ENCODE results near the gene PIK3C2G. TPM values are rescaled to one million over a fixed set of nuclear protein-coding genes. Genes with fewer than 3 reads are reported as not detected.

PIK3C2G gene
- total RNA-seq, 4 donors from 2014 or later = 23.6 to 80.5 (median 37.1) TPM

DNA sequence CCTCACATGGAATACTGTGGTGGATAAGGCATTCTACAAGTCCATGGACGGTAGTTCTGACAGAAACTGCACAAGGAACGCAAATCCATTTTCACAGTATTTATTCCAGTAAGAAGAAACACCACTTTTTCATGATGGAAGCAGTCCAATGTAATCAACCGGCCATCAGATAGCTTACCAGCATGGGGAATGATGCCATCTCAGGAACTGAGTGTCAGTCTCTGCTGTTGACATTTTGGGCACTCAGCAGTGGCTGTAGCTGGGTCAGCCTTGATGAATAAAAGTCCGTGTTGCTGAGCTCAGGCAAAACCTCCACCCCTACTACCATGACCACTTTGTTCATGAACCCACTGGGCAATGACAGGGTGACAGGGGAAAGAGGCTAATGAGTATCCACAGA, 373.1 kb downstream of the PIK3C2G start:
- Histone ChIP-seq H3K9me3 (no peaks in the 10 kb centered on the region), H3K4me1 (no peaks in the 10 kb centered on the region), H3K27me3 (no peaks in the 10 kb centered on the region), H3K36me3 (no peaks in the 10 kb centered on the region), H3K27ac (no peak overlapping the region), H3K4me3 (no peak overlapping the region)
- 85% methylated on average over 4 of the region's 4 CpGs for WGBS
- no peak for TF ChIP-seq POLR2AphosphoS5 (IDR thresholded peaks at IDR 0.05)
- TF ChIP-seq CTCF (IDR thresholded peaks at IDR 0.05) = no peak
- TF ChIP-seq POLR2A (IDR thresholded peaks at IDR 0.05) = no peak
- TF ChIP-seq EP300 (IDR thresholded peaks at IDR 0.05) = no peak
- DNase-seq (ENCODE audit: low spot score in 2 of 2) = no peak

- H3K4me1 ChIP-seq = no peaks in the 10 kb centered on the region
- H3K27me3 ChIP-seq = no peaks in the 10 kb centered on the region
- H3K36me3 ChIP-seq = no peaks in the 10 kb centered on the region
- WGBS = 75% methylated on average over 4 of the region's 4 CpGs
- DNase-seq (ENCODE audit: low spot score in 2 of 2) = no peak
- TF ChIP-seq POLR2A (IDR thresholded peaks at IDR 0.05) (no peak), CTCF (IDR thresholded peaks at IDR 0.05) (no peak), POLR2AphosphoS5 (IDR thresholded peaks at IDR 0.05) (no peak), EP300 (IDR thresholded peaks at IDR 0.05) (no peak)
- no peak overlapping the region for H3K27ac ChIP-seq
- no peaks in the 10 kb centered on the region for H3K9me3 ChIP-seq
- H3K4me3 ChIP-seq = no peak overlapping the region
Observed at GRCh38 chr12:18640321-18640955, 379.1 kb downstream of the PIK3C2G start.

DNA sequence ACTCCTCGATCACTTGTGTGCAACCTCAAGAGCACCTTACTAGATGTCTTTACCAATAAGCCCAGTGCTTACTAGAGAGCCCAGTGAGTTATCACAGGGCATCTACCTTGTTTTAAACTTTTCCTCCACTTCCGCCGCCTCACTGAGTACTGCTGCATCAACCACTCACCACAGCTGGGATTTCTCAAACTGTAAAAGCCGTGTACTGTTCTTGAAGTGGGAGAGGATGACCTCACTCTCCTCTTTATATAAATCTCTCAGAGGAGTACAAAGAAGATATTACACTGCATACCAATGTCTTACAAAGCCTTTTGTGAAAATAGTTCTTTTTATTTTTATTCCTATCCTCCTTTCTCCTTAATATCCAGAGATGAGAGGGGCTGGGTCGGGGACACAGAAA, 382.4 kb downstream of the PIK3C2G start:
- Histone ChIP-seq H3K27ac (no peak overlapping the region), H3K9me3 (no peaks in the 10 kb centered on the region), H3K4me1 (no peaks in the 10 kb centered on the region), H3K27me3 (no peaks in the 10 kb centered on the region), H3K36me3 (no peaks in the 10 kb centered on the region), H3K4me3 (no peak overlapping the region)
- no peak for TF ChIP-seq POLR2A (IDR thresholded peaks at IDR 0.05)
- TF ChIP-seq POLR2AphosphoS5 (IDR thresholded peaks at IDR 0.05) = no peak
- WGBS = 84% methylated on average over 5 of the region's 5 CpGs
- DNase-seq (ENCODE audit: low spot score in 2 of 2) = no peak

- Histone ChIP-seq H3K27me3 (no peaks in the 10 kb centered on the region), H3K4me3 (no peak overlapping the region), H3K27ac (no peak overlapping the region), H3K9me3 (no peaks in the 10 kb centered on the region), H3K36me3 (no peaks in the 10 kb centered on the region), H3K4me1 (no peaks in the 10 kb centered on the region)
- WGBS = 94% methylated on average over 3 of the region's 3 CpGs
- TF ChIP-seq POLR2A (IDR thresholded peaks at IDR 0.05) = no peak
- no peak for TF ChIP-seq POLR2AphosphoS5 (IDR thresholded peaks at IDR 0.05)
- no peak for TF ChIP-seq EP300 (IDR thresholded peaks at IDR 0.05)
- TF ChIP-seq CTCF (IDR thresholded peaks at IDR 0.05) = no peak
- DNase-seq (ENCODE audit: low spot score in 2 of 2) = no peak
Observed at GRCh38 chr12:18644564-18644963, 383.2 kb downstream of the PIK3C2G start.

DNA sequence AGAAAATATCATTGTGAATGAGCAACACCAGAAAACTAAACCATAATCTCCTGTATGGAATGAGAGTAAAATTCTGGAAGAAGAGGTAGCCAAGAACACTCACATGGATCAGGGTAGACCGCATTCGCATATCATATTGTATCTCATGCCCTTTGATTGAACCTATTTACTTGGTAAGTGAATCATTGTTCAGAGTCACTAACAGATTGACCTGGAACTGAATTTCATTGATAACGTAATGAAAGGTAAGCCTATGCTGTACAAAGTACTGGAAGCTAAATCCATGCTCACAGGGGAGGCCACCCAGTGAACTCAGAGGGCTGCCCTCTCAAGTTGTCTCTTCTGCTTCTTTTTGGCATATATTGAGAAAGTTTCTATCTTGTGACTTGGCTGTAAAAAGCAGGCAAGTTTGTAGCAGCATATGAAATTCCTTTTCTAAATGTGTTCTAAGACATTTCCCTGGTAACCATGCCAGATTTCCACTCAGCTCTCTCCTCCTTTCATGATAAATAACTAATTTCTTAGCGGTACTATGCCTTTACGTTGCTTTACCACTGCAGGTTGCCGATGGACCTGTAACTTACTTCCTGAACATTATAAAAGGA, 385.1 kb downstream of the PIK3C2G start:
- Histone ChIP-seq H3K4me1 (no peaks in the 10 kb centered on the region), H3K27me3 (no peaks in the 10 kb centered on the region), H3K9me3 (no peaks in the 10 kb centered on the region), H3K27ac (no peak overlapping the region), H3K4me3 (no peak overlapping the region), H3K36me3 (no peaks in the 10 kb centered on the region)
- 80% methylated on average over 6 of the region's 6 CpGs for WGBS
- no peak for DNase-seq (ENCODE audit: low spot score in 2 of 2)
- TF ChIP-seq CTCF (IDR thresholded peaks at IDR 0.05) (no peak), EP300 (IDR thresholded peaks at IDR 0.05) (no peak), POLR2A (IDR thresholded peaks at IDR 0.05) (no peak), POLR2AphosphoS5 (IDR thresholded peaks at IDR 0.05) (no peak)
